Lower leg skin (tissue), 3 donors: Measurements from ENCODE around the gene RIC1.

Source experiments
- CTCF ChIP-seq, 3 donors: fragments of 450-650 bp; IDR thresholded peaks; one replicate each; pipeline ENCODE4 v1.5.1; 2016; ENCODE audit warnings: antibody characterized with exemption in 3 of 3, mild to moderate bottlenecking in 3 of 3, moderate library complexity in 2 of 3
- POLR2A ChIP-seq, 2 donors: fragments of 450-650 bp; IDR thresholded peaks; one replicate each; pipeline ENCODE4 v1.6.1; 2016 to 2017; ENCODE audit warnings: antibody characterized with exemption in 2 of 2, mild to moderate bottlenecking in 1 of 2, moderate library complexity in 1 of 2

GRCh38 chr9:5750569-5750968, 121.7 kb downstream of the RIC1 start:
- TF ChIP-seq POLR2A (IDR thresholded peaks at IDR 0.05) (no peak), CTCF (IDR thresholded peaks at IDR 0.05) (no peak)
